RWPE2 (cell line): ENCODE measurements around the gene DSG1.

ENCODE experiments used
- ATAC-seq: fragments of 200-7000 bp; cut with Tn5 transposase; 3 replicates; pipeline ENCODE4 v1.9.1; 2021; ENCODE audit warnings: low read depth
- DNase-seq: peaks from one replicate; pipeline ENCODE4 v3.0.0-alpha.2; 2020; ENCODE audit warnings: low spot score
- H3K27ac ChIP-seq: fragments of 450-650 bp; 2 replicates; pipeline ENCODE4 v1.5.1; 2017; ENCODE audit warnings: mild to moderate bottlenecking; ENCODE audit not compliant: poor library complexity, severe bottlenecking
- H3K27me3 ChIP-seq: fragments of 250-450 bp; sonication (Bioruptor Pico); 2 replicates; pipeline ENCODE4 v1.5.1; 2021; ENCODE audit warnings: mild to moderate bottlenecking, moderate library complexity; ENCODE audit not compliant: insufficient read depth, poor library complexity, severe bottlenecking
- H3K36me3 ChIP-seq: fragments of 250-450 bp; sonication (Bioruptor Pico); 2 replicates; pipeline ENCODE4 v1.5.1; 2020; ENCODE audit warnings: low read depth, mild to moderate bottlenecking, moderate library complexity
- H3K4me1 ChIP-seq: fragments of 250-450 bp; sonication (Bioruptor Pico); 2 replicates; pipeline ENCODE4 v1.5.1; 2021; ENCODE audit warnings: mild to moderate bottlenecking, moderate library complexity; ENCODE audit not compliant: insufficient read depth, poor library complexity, severe bottlenecking
- H3K4me3 ChIP-seq: fragments of 250-450 bp; sonication (Bioruptor Pico); 2 replicates; pipeline ENCODE4 v1.5.1; 2021; ENCODE audit warnings: mild to moderate bottlenecking, moderate library complexity; ENCODE audit not compliant: severe bottlenecking
- H3K9me3 ChIP-seq: fragments of 250-450 bp; sonication (Bioruptor Pico); 2 replicates; pipeline ENCODE4 v1.5.1; 2021; ENCODE audit warnings: mild to moderate bottlenecking, moderate library complexity; ENCODE audit not compliant: severe bottlenecking
- CTCF ChIP-seq: fragments of 450-650 bp; IDR thresholded peaks from one replicate; pipeline ENCODE4 v1.5.1; 2017; ENCODE audit warnings: mild to moderate bottlenecking, moderate library complexity; ENCODE audit not compliant: poor library complexity, severe bottlenecking

The DSG1 gene

GRCh38 chr18:31403409-31403808 lies 85.4 kb downstream of the DSG1 start:
- H3K27ac ChIP-seq: no peak overlapping the region
- H3K9me3 ChIP-seq: no peaks in the 10 kb centered on the region
- peaks cover 4% of the 10 kb centered on the region for H3K4me1 ChIP-seq
- ATAC-seq (no peak), DNase-seq (no peak)
- no peak overlapping the region for H3K4me3 ChIP-seq
- H3K27me3 ChIP-seq: no peaks in the 10 kb centered on the region
- no peaks in the 10 kb centered on the region for H3K36me3 ChIP-seq
- TF ChIP-seq CTCF: no peak
